Activated T-helper 1 cell treated with anti-CD3 and anti-CD28 coated beads, Interleukin-12 subunit alpha, Interleukin-12 subunit beta, Interleukin-2, Interleukin-4 antibody, amounts not matched to agents 30 ng/mL and 10 ng/mL and 1 ng/mL, durations not matched to agents 14 hours and 24 hours and 36 hours (primary cell): ENCODE results near the gene DNAH8. TPM values are rescaled to one million over a fixed set of nuclear protein-coding genes. Genes with fewer than 3 reads are reported as not detected.
A peak's percentile ranks its signal among the peaks of the same experiment; 100 is the strongest.

Experiments
- DNase-seq: peaks from one replicate; pipeline ENCODE4 v3.0.0; 2021; ENCODE audit warnings: low spot score
- H3K27ac Mint-ChIP-seq: one replicate; pipeline ENCODE4 v1.8.0; 2021; ENCODE audit warnings: mild to moderate bottlenecking, mixed read lengths
- H3K27me3 Mint-ChIP-seq: one replicate; pipeline ENCODE4 v1.8.0; 2022; ENCODE audit warnings: mild to moderate bottlenecking, moderate library complexity, mixed read lengths; ENCODE audit not compliant: insufficient read depth
- H3K36me3 Mint-ChIP-seq: one replicate; pipeline ENCODE4 v1.8.0; 2021; ENCODE audit warnings: low read depth, mixed read lengths
- H3K4me1 Mint-ChIP-seq: one replicate; pipeline ENCODE4 v1.8.0; 2021; ENCODE audit warnings: low read depth, mixed read lengths
- H3K4me3 Mint-ChIP-seq: one replicate; pipeline ENCODE4 v1.8.0; 2021; ENCODE audit warnings: mild to moderate bottlenecking, moderate library complexity, mixed read lengths
- H3K9me3 Mint-ChIP-seq: one replicate; pipeline ENCODE4 v1.8.0; 2021; ENCODE audit warnings: mixed read lengths
- intact Hi-C: fragments of 100-400 bp; cut with micrococcal nuclease; formaldehyde crosslinking; loops from one replicate; pipeline ENCODE4 v1.15.1; 2024
- total RNA-seq: library from RNA; stranded (reverse); gene quantifications from 2 replicates; pipeline ENCODE4 v1.2.3, GENCODE V29; 2022

Gene DNAH8
- total RNA-seq, 1 donor from 2014 or later = 0.03 TPM

- H3K27me3 Mint-ChIP-seq = peaks cover 8% of the 10 kb centered on the region
- intact Hi-C loops = no loop called here
- no peaks in the 10 kb centered on the region for H3K36me3 Mint-ChIP-seq
- DNase-seq = no peak
- no peaks in the 10 kb centered on the region for H3K4me1 Mint-ChIP-seq
- no peak overlapping the region for H3K4me3 Mint-ChIP-seq
- H3K27ac Mint-ChIP-seq = no peak overlapping the region
- no peaks in the 10 kb centered on the region for H3K9me3 Mint-ChIP-seq
These were observed 303.0 kb downstream of the DNAH8 start for GRCh38 chr6:39018103-39018502.

- no peak overlapping the region for H3K4me3 Mint-ChIP-seq
- no peaks in the 10 kb centered on the region for H3K36me3 Mint-ChIP-seq
- DNase-seq = no peak
- H3K27ac Mint-ChIP-seq = no peak overlapping the region
- H3K9me3 Mint-ChIP-seq = no peaks in the 10 kb centered on the region
- intact Hi-C loops = no loop called here
- no peaks in the 10 kb centered on the region for H3K27me3 Mint-ChIP-seq
- H3K4me1 Mint-ChIP-seq = no peaks in the 10 kb centered on the region
These were observed 305.0 kb downstream of the DNAH8 start for GRCh38 chr6:39020136-39020535.

DNA sequence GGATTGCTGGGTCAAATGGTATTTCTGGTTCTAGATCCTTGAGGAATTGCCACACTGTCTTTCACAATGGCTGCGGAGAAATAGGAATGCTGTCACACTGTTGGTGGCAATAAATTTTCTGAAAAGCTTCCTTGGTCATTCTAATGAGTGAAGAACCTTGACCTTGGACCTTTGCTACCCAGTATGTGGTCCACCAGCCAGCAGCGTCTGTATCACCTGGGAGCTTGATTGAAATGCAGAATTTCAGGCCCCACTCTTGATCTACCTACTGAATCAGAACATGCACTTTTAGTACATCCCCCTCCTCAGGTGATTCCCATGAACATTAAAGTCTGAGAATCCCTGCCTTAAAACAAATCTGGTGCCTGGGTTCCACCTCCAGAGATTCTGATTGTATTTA, 305.9 kb downstream of the DNAH8 start:
- H3K9me3 Mint-ChIP-seq = no peaks in the 10 kb centered on the region
- intact Hi-C loops = no loop called here

GRCh38 chr6:39021779-39022178, 306.7 kb downstream of the DNAH8 start:
- Mint-ChIP-seq H3K27ac (no peak overlapping the region), H3K36me3 (no peaks in the 10 kb centered on the region), H3K4me3 (no peak overlapping the region), H3K27me3 (no peaks in the 10 kb centered on the region), H3K9me3 (no peaks in the 10 kb centered on the region), H3K4me1 (no peaks in the 10 kb centered on the region)
- intact Hi-C loops = no loop called here
- DNase-seq = no peak

More for the DNA sequence above, 305.9 kb downstream of the DNAH8 start:
- H3K27ac Mint-ChIP-seq = no peak overlapping the region
- H3K36me3 Mint-ChIP-seq = no peaks in the 10 kb centered on the region
- no peaks in the 10 kb centered on the region for H3K27me3 Mint-ChIP-seq
- no peak for DNase-seq
- H3K4me3 Mint-ChIP-seq = no peak overlapping the region
- H3K4me1 Mint-ChIP-seq = no peaks in the 10 kb centered on the region

DNA sequence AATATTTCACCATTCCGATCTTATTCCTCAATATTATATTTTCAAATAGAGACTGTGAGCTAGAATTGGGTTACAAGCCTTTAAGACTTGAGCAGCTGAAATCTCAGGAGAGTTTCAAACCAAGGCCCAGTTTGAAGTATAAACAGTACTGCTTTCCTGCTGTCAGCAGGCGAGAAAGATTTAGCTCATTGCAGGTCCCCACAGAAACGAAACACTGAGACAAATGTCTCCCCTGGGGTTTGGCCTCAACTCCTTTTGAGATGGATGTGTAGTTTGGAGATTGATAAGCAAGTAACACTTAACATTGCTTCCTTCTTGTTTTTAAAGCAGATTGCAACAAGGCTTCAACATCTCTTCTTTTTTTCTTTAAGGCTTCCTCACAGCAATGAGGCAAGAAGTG, 311.1 kb downstream of the DNAH8 start:
- Mint-ChIP-seq H3K9me3 (no peaks in the 10 kb centered on the region), H3K4me3 (no peak overlapping the region), H3K36me3 (no peaks in the 10 kb centered on the region), H3K27me3 (peaks cover 12% of the 10 kb centered on the region), H3K4me1 (no peaks in the 10 kb centered on the region), H3K27ac (no peak overlapping the region)
- intact Hi-C loops = loop anchor here (5.0 kb wide), 1 partner anchor 126 kb away; no protein-coding TSS in a partner anchor
- DNase-seq = no peak

- intact Hi-C loops = loop anchor here (1.0 to 5.0 kb wide), 3 partner anchors 123 to 141 kb away; no protein-coding TSS in a partner anchor
- no peak overlapping the region for H3K4me3 Mint-ChIP-seq
- no peaks in the 10 kb centered on the region for H3K4me1 Mint-ChIP-seq
- DNase-seq = peak; percentile 14
- peaks cover 28% of the 10 kb centered on the region for H3K27me3 Mint-ChIP-seq
- H3K36me3 Mint-ChIP-seq = no peaks in the 10 kb centered on the region
- no peak overlapping the region for H3K27ac Mint-ChIP-seq
- H3K9me3 Mint-ChIP-seq = no peaks in the 10 kb centered on the region
These were observed 314.3 kb downstream of the DNAH8 start for GRCh38 chr6:39029156-39030011.

DNA sequence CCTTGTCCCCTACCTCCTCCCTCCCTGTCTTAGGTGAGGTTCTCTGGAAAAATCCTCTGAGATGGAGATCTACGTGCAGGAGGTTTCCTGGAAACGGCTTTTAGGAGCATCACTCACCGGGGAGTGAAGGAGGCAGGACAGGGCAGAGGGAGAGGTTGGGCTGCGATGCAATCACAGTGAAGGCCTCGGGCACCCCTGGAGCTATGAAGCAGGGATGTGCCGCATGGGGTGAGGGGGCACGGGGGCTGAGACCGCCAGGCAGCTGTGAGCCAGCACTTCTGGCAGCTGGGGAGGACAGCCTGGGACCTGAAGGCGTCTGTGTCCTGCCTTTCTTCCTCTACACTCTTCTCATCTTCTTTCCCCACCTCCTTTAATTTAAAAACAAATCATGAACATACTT, 320.6 kb downstream of the DNAH8 start:
- peaks cover 42% of the 10 kb centered on the region for H3K27me3 Mint-ChIP-seq
- no peaks in the 10 kb centered on the region for H3K36me3 Mint-ChIP-seq
- H3K27ac Mint-ChIP-seq = no peak overlapping the region
- DNase-seq = no peak
- peaks cover 5% of the 10 kb centered on the region for H3K4me1 Mint-ChIP-seq
- H3K9me3 Mint-ChIP-seq = no peaks in the 10 kb centered on the region
- H3K4me3 Mint-ChIP-seq = no peak overlapping the region
- intact Hi-C loops = no loop called here

DNA sequence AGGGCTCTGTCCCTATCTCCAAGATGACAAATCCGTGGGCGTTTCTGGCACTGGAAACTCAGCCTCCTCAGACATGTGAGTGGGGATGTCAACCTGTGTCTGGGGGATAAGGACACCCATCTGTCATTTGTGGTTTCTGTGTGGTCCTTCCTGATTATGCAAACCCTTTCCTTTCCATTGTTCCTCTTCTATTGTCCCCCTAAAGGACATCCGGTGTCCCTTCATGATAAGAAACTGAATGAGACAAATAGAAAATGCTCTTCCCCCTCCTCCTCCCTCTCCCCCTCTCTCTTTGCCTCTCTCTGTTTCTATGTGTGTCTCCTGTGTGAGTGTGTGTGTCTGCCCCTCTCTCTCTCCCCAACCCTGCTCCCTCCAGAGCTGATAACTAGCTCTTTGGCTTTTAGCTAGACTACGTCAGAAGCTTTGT, 322.0 kb downstream of the DNAH8 start:
- intact Hi-C loops = no loop called here
- no peak overlapping the region for H3K27ac Mint-ChIP-seq
- H3K27me3 Mint-ChIP-seq = peaks cover 45% of the 10 kb centered on the region
- no peak for DNase-seq
- H3K4me3 Mint-ChIP-seq = no peak overlapping the region
- H3K36me3 Mint-ChIP-seq = no peaks in the 10 kb centered on the region
- H3K9me3 Mint-ChIP-seq = no peaks in the 10 kb centered on the region
- peaks cover 11% of the 10 kb centered on the region for H3K4me1 Mint-ChIP-seq

DNA sequence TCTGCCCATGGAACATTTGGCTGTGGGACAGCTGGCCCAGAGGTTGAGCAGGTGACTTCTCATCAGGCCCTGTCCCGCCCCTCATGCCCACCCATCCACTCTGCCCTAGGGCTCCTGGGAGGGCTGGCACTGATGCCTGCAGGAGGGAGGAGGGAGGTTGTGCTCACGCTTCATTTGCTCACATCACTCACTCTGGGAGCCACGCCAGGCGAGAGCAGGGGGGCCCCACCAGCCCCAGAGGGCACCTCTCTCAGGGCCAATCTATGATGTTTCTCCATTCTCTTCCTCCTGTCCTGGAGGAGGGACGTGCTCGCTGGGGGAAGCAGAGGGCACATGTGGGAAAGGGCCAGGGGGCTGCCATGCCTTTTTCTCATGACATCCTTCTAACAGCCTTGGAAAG, 322.6 kb downstream of the DNAH8 start:
- H3K36me3 Mint-ChIP-seq = no peaks in the 10 kb centered on the region
- no peak overlapping the region for H3K4me3 Mint-ChIP-seq
- intact Hi-C loops = no loop called here
- no peaks in the 10 kb centered on the region for H3K9me3 Mint-ChIP-seq
- H3K4me1 Mint-ChIP-seq = peaks cover 11% of the 10 kb centered on the region
- no peak for DNase-seq
- H3K27me3 Mint-ChIP-seq = peaks cover 42% of the 10 kb centered on the region
- H3K27ac Mint-ChIP-seq = no peak overlapping the region

- intact Hi-C loops = no loop called here
- Mint-ChIP-seq H3K4me1 (peaks cover 11% of the 10 kb centered on the region), H3K27ac (no peak overlapping the region), H3K9me3 (no peaks in the 10 kb centered on the region), H3K36me3 (no peaks in the 10 kb centered on the region), H3K27me3 (peaks cover 28% of the 10 kb centered on the region), H3K4me3 (no peak overlapping the region)
- no peak for DNase-seq
These were observed 325.1 kb downstream of the DNAH8 start for GRCh38 chr6:39040080-39040673.

- H3K9me3 Mint-ChIP-seq = no peaks in the 10 kb centered on the region
- H3K27me3 Mint-ChIP-seq = peaks cover 21% of the 10 kb centered on the region
- peaks cover 11% of the 10 kb centered on the region for H3K4me1 Mint-ChIP-seq
- H3K36me3 Mint-ChIP-seq = no peaks in the 10 kb centered on the region
- no peak for DNase-seq
- intact Hi-C loops = no loop called here
- no peak overlapping the region for H3K4me3 Mint-ChIP-seq
- H3K27ac Mint-ChIP-seq = no peak overlapping the region
These were observed 326.0 kb downstream of the DNAH8 start for GRCh38 chr6:39041072-39041471.

- no peak overlapping the region for H3K4me3 Mint-ChIP-seq
- H3K27ac Mint-ChIP-seq = no peak overlapping the region
- H3K4me1 Mint-ChIP-seq = peaks cover 11% of the 10 kb centered on the region
- no peak for DNase-seq
- intact Hi-C loops = no loop called here
- peaks cover 24% of the 10 kb centered on the region for H3K27me3 Mint-ChIP-seq
- no peaks in the 10 kb centered on the region for H3K9me3 Mint-ChIP-seq
- H3K36me3 Mint-ChIP-seq = no peaks in the 10 kb centered on the region
These were observed 328.7 kb downstream of the DNAH8 start for GRCh38 chr6:39043776-39044175.

DNA sequence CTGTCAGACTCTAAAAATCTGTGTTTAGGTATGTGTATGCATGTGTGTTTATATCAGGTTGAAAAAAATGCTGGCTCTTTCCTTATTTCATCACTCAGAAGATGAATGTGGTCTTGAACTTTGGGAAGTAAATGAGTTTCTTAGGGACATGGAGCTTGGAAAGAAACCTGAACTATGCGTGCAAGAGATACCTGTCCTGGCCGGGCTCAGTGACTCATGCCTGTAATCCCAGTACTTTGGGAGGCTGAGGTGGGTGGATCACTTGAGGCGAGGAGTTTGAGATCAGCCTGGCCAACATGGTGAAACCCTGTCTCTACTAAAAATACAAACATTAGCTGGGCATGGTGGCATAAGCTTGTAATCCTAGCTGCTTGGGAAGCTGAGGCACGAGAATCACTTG, 329.1 kb downstream of the DNAH8 start:
- no peaks in the 10 kb centered on the region for H3K9me3 Mint-ChIP-seq
- intact Hi-C loops = no loop called here
- H3K4me3 Mint-ChIP-seq = no peak overlapping the region
- H3K4me1 Mint-ChIP-seq = peaks cover 11% of the 10 kb centered on the region
- peaks cover 25% of the 10 kb centered on the region for H3K27me3 Mint-ChIP-seq
- no peaks in the 10 kb centered on the region for H3K36me3 Mint-ChIP-seq
- DNase-seq = no peak
- no peak overlapping the region for H3K27ac Mint-ChIP-seq
